Stimulated activated memory B cell treated with anti-CD40 and anti-IgM and Interleukin-4, amounts not matched to agents 10 μg/mL and 1 μg/mL and 100 μg/mL, for 72 hours (primary cell): ENCODE measurements around the gene RPL18A.
"Not testable (repeated sequence)": the region's sequence is repeated elsewhere in the genome, so short reads cannot be mapped to it uniquely, and the experiment has no call there.

Experiments used
- ATAC-seq: fragments of 150-1000 bp; cut with Tn5 transposase; 2 replicates; pipeline ENCODE4 v1.10.0; 2021
- H3K27ac Mint-ChIP-seq: one replicate; pipeline ENCODE4 v1.8.0; 2022; ENCODE audit warnings: mild to moderate bottlenecking, mixed read lengths
- H3K27me3 Mint-ChIP-seq: one replicate; pipeline ENCODE4 v1.8.0; 2022; ENCODE audit warnings: mixed read lengths
- H3K36me3 Mint-ChIP-seq: one replicate; pipeline ENCODE4 v1.8.0; 2022; ENCODE audit warnings: mixed read lengths
- H3K4me1 Mint-ChIP-seq: one replicate; pipeline ENCODE4 v1.8.0; 2022; ENCODE audit warnings: mixed read lengths
- H3K4me3 Mint-ChIP-seq: one replicate; pipeline ENCODE4 v1.8.0; 2022; ENCODE audit warnings: mild to moderate bottlenecking, moderate library complexity, mixed read lengths
- H3K9me3 Mint-ChIP-seq: one replicate; pipeline ENCODE4 v1.8.0; 2022; ENCODE audit warnings: mixed read lengths

The RPL18A gene

GRCh38 chr19:17871878-17872250, 12.2 kb downstream of the RPL18A start, which contains the start of gene SLC5A5:
Gene SLC5A5, plus strand, starts transcription at chr19:17871945. Its CDS starts 375 bp downstream, at chr19:17872320.
- Mint-ChIP-seq H3K27ac (no peak within 1 kb of the TSS), H3K36me3 (no peaks in the 10 kb centered on the region), H3K27me3 (peaks cover 33% of the 10 kb centered on the region), H3K4me1 (peaks cover 19% of the 10 kb centered on the region), H3K4me3 (peak within 1 kb of the TSS; percentile 56), H3K9me3 (no peaks in the 10 kb centered on the region)
- no peak for ATAC-seq

- Mint-ChIP-seq H3K4me1 (peaks cover 19% of the 10 kb centered on the region), H3K4me3 (peak overlapping the region; percentile 56), H3K36me3 (no peaks in the 10 kb centered on the region), H3K27ac (no peak overlapping the region), H3K27me3 (peaks cover 33% of the 10 kb centered on the region), H3K9me3 (no peaks in the 10 kb centered on the region)
- no peak for ATAC-seq
Observed at GRCh38 chr19:17872251-17873001, 12.7 kb downstream of the RPL18A start.

DNA sequence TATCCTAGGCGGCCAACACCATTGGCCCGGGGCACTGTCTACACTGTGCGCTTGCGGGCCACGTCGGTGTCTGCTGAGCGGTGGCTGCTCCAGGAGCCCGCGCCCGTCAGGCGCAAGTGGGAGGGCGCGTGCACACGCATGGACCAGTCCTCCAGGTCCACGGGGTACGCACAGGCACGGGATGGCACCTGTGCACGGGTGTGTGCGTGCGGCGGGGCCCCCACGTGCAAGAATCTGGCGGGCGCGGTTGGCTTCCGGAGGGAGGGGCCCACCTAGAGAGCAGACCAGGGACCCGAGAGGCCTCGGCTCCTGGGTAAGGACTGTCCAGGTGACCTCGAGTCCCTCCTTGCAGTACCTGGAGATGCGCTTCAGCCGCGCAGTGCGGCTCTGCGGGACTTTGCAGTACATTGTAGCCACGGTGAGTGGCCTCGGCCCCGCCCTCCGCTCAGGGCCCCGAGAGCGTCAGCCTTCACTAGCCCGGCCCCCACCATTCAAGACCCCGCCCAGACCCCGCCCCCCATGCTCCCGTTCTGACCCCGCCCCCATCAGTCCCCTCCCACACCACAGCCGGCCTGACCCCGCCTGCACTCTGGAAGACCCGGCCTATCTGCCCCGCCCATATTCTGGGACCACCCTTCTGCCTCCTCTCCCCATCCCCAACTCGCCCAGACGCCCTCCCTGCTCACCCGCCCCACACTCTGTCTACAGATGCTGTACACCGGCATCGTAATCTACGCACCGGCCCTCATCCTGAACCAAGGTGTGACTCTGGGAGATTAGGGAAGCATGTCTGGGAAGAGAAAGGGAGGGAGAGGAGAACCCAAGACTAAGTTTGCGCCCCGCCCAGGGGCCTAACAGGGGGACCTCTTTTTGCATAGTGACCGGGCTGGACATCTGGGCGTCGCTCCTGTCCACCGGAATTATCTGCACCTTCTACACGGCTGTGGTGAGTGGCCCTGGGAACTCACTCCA, 14.4 kb downstream of the RPL18A start:
- H3K4me1 Mint-ChIP-seq: peaks cover 19% of the 10 kb centered on the region
- H3K36me3 Mint-ChIP-seq: no peaks in the 10 kb centered on the region
- no peaks in the 10 kb centered on the region for H3K9me3 Mint-ChIP-seq
- peaks cover 33% of the 10 kb centered on the region for H3K27me3 Mint-ChIP-seq
- peak overlapping the region; percentile 63 for H3K4me3 Mint-ChIP-seq
- no peak overlapping the region for H3K27ac Mint-ChIP-seq
- ATAC-seq: peak; percentile 81

DNA sequence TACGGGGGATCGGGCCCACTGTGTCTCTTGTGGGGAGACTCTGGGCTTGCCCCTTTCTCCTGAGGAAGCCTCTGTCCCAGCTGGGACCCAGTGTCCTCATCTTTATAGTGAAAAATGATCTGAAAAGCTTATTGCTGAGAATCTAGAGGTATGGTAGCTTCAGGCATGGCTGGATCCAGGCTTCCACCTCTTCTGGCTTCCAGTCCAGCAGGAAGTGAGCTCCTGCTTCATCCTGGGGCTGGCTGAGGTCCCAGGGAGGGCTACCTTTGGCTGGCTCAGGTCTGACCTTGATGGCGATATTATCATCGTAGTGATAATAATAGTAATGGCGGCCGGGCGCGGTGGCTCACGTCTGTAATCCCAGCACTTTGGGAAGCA, 15.0 kb downstream of the RPL18A start:
- Mint-ChIP-seq H3K27ac (no peak overlapping the region), H3K4me3 (no peak overlapping the region), H3K36me3 (no peaks in the 10 kb centered on the region), H3K27me3 (peaks cover 32% of the 10 kb centered on the region), H3K4me1 (peaks cover 19% of the 10 kb centered on the region), H3K9me3 (no peaks in the 10 kb centered on the region)
- ATAC-seq: no peak

GRCh38 chr19:17877696-17878095, 18.0 kb downstream of the RPL18A start:
- Mint-ChIP-seq H3K27me3 (peaks cover 3% of the 10 kb centered on the region), H3K9me3 (no peaks in the 10 kb centered on the region), H3K4me1 (peaks cover 3% of the 10 kb centered on the region), H3K4me3 (no peak overlapping the region), H3K36me3 (no peaks in the 10 kb centered on the region), H3K27ac (no peak overlapping the region)
- ATAC-seq: no peak

- no peaks in the 10 kb centered on the region for H3K36me3 Mint-ChIP-seq
- H3K9me3 Mint-ChIP-seq: no peaks in the 10 kb centered on the region
- no peak overlapping the region for H3K27ac Mint-ChIP-seq
- ATAC-seq: peak; percentile 54
- peaks cover 9% of the 10 kb centered on the region for H3K4me1 Mint-ChIP-seq
- H3K27me3 Mint-ChIP-seq: no peaks in the 10 kb centered on the region
- no peak overlapping the region for H3K4me3 Mint-ChIP-seq
Observed at GRCh38 chr19:17879466-17879865, 19.8 kb downstream of the RPL18A start.

DNA sequence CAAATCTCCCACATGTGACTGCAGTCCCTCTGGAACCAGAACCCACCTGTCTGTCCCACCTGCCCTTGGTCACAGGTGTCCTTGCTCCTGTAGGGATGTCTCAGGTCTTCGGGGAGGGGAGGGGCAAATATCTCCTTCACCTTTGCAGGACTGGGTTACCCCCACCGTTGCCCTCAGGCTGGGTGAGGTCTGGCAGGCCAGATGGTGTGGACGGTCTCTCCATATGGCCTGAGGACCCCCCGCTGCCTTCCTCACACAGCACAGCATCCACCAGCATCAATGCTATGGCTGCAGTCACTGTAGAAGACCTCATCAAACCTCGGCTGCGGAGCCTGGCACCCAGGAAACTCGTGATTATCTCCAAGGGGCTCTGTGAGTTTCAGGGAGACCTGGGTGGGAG, 22.0 kb downstream of the RPL18A start:
- Mint-ChIP-seq H3K27ac (no peak overlapping the region), H3K27me3 (no peaks in the 10 kb centered on the region), H3K4me1 (peaks cover 25% of the 10 kb centered on the region), H3K9me3 (no peaks in the 10 kb centered on the region), H3K4me3 (no peak overlapping the region), H3K36me3 (no peaks in the 10 kb centered on the region)
- no peak for ATAC-seq

DNA sequence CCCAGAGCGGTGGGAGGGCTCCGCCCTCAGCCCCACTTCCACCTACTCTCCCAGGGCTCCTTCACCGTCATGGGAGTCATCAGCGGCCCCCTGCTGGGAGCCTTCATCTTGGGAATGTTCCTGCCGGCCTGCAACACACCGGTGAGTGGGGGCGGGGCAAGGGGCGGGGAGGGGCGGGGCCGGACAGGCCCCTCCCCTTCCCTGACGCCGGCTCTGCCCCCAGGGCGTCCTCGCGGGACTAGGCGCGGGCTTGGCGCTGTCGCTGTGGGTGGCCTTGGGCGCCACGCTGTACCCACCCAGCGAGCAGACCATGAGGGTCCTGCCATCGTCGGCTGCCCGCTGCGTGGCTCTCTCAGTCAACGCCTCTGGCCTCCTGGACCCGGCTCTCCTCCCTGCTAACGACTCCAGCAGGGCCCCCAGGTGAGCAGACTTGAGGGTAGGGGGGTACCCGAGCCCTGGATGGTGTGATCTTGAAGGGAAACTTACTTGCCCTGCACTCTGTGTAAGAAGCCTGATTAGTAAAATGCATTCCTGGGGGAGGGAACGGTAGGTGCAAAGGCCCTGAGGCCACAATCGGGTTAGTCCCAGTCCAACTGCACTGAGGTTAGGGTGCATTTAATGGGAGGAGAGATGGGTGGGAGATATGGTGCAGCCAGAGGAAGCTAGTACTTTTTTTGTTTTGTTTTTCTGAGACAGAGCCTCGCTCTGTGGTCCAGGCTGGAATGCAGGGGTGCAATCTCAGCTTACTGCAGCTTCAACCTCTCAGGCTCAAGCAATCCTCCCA, 24.1 kb downstream of the RPL18A start:
- Mint-ChIP-seq H3K27ac (peak overlapping the region; percentile 32), H3K36me3 (no peaks in the 10 kb centered on the region), H3K4me3 (no peak overlapping the region), H3K27me3 (no peaks in the 10 kb centered on the region), H3K4me1 (peaks cover 27% of the 10 kb centered on the region), H3K9me3 (no peaks in the 10 kb centered on the region)
- no peak for ATAC-seq

GRCh38 chr19:17886515-17886914, 26.8 kb downstream of the RPL18A start:
- H3K36me3 Mint-ChIP-seq: no peaks in the 10 kb centered on the region
- no peaks in the 10 kb centered on the region for H3K9me3 Mint-ChIP-seq
- no peak overlapping the region for H3K4me3 Mint-ChIP-seq
- H3K27me3 Mint-ChIP-seq: no peaks in the 10 kb centered on the region
- peaks cover 27% of the 10 kb centered on the region for H3K4me1 Mint-ChIP-seq
- ATAC-seq: peak; percentile 70
- H3K27ac Mint-ChIP-seq: peak overlapping the region; percentile 42

DNA sequence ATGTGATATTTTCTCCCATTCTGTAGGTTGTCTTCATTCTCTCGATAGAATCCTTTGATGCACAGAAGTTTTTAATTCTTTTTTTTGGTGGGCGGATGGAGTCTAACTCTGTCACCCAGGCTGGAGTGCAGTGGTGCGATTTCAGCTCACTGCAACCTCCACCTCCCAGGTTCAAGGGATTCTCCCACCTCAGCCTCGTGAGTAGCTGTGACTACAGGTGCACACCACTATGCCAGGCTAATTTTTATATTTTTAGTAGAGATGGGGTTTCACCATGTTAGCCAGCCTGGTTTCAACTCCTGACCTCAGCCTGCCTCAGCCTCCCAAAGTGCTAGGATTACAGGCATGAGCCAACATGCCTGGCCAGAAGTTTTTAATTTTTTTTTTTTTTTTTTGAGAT, 27.5 kb downstream of the RPL18A start:
- H3K36me3 Mint-ChIP-seq, ATAC-seq, H3K27ac Mint-ChIP-seq, H3K4me3 Mint-ChIP-seq, H3K9me3 Mint-ChIP-seq, H3K27me3 Mint-ChIP-seq: not testable (repeated sequence)
- peaks cover 27% of the 10 kb centered on the region for H3K4me1 Mint-ChIP-seq

GRCh38 chr19:17888260-17888659, 28.6 kb downstream of the RPL18A start:
- Mint-ChIP-seq H3K4me1 (peaks cover 37% of the 10 kb centered on the region), H3K27ac (no peak overlapping the region), H3K4me3 (no peak overlapping the region), H3K36me3 (no peaks in the 10 kb centered on the region), H3K27me3 (no peaks in the 10 kb centered on the region), H3K9me3 (no peaks in the 10 kb centered on the region)
- no peak for ATAC-seq

GRCh38 chr19:17889609-17890214, 30.0 kb downstream of the RPL18A start:
- H3K4me1 Mint-ChIP-seq: peaks cover 29% of the 10 kb centered on the region
- H3K27me3 Mint-ChIP-seq: no peaks in the 10 kb centered on the region
- no peak overlapping the region for H3K27ac Mint-ChIP-seq
- H3K9me3 Mint-ChIP-seq: no peaks in the 10 kb centered on the region
- H3K4me3 Mint-ChIP-seq: no peak overlapping the region
- no peak for ATAC-seq
- H3K36me3 Mint-ChIP-seq: no peaks in the 10 kb centered on the region

GRCh38 chr19:17893766-17894165, 34.1 kb downstream of the RPL18A start:
- H3K27me3 Mint-ChIP-seq: peaks cover 16% of the 10 kb centered on the region

GRCh38 chr19:17902701-17903100, 43.0 kb downstream of the RPL18A start:
- H3K4me3 Mint-ChIP-seq: no peak overlapping the region
- no peak for ATAC-seq
- no peak overlapping the region for H3K27ac Mint-ChIP-seq
- H3K4me1 Mint-ChIP-seq: no peaks in the 10 kb centered on the region
- no peaks in the 10 kb centered on the region for H3K36me3 Mint-ChIP-seq
- H3K9me3 Mint-ChIP-seq: no peaks in the 10 kb centered on the region
- H3K27me3 Mint-ChIP-seq: peaks cover 35% of the 10 kb centered on the region

More at GRCh38 chr19:17893766-17894165, 34.1 kb downstream of the RPL18A start:
- Mint-ChIP-seq H3K9me3 (no peaks in the 10 kb centered on the region), H3K27ac (no peak overlapping the region), H3K4me3 (no peak overlapping the region), H3K4me1 (peaks cover 13% of the 10 kb centered on the region), H3K36me3 (no peaks in the 10 kb centered on the region)
- no peak for ATAC-seq

DNA sequence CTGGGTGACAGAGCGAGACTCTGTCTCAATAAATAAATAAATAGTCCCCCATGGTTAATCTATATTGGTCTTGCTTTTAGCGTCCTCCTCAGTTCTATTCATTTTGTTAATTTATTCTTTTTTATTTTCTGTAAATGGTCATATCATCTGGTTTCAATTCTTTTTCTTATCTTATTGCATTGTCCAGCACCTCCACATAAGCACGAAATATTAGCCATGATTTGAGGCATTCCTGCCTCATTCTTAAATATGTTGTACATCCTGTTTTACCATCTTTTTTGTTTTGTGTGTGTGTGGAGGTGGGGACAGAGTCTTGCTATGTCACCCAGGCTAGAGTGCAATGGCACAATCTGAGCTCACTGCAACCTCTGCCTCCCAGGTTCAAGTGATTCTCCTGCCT, 48.5 kb downstream of the RPL18A start:
- peaks cover 1% of the 10 kb centered on the region for H3K27me3 Mint-ChIP-seq
- no peaks in the 10 kb centered on the region for H3K4me1 Mint-ChIP-seq
- H3K4me3 Mint-ChIP-seq: no peak overlapping the region
- no peaks in the 10 kb centered on the region for H3K36me3 Mint-ChIP-seq
- H3K27ac Mint-ChIP-seq: no peak overlapping the region
- peaks cover 4% of the 10 kb centered on the region for H3K9me3 Mint-ChIP-seq
- no peak for ATAC-seq
